Lower lobe of right lung (tissue), 2 donors: ENCODE results near the gene BAD. TPM values are rescaled to one million over a fixed set of nuclear protein-coding genes. Genes with fewer than 3 reads are reported as not detected.

Source experiments
- ATAC-seq, 2 donors: fragments of 200-7000 bp; cut with Tn5 transposase; one replicate each; pipeline ENCODE4 v1.9.1; 2020 to 2022; ENCODE audit warnings: mild to moderate bottlenecking in 2 of 2, moderate library complexity in 2 of 2
- DNase-seq: peaks from one replicate; pipeline ENCODE4 v3.0.0-alpha.2; 2020
- H3K27ac ChIP-seq: fragments of 200-600 bp; one replicate; pipeline ENCODE4 v1.8.0; 2022
- H3K27me3 ChIP-seq: fragments of 200-600 bp; one replicate; pipeline ENCODE4 v1.8.0; 2022; ENCODE audit warnings: low read depth
- H3K36me3 ChIP-seq: fragments of 200-600 bp; one replicate; pipeline ENCODE4 v1.8.0; 2022; ENCODE audit warnings: mild to moderate bottlenecking
- H3K4me1 ChIP-seq: fragments of 200-600 bp; one replicate; pipeline ENCODE4 v1.8.0; 2022
- H3K4me3 ChIP-seq: fragments of 200-600 bp; one replicate; pipeline ENCODE4 v1.8.0; 2022; ENCODE audit warnings: mild to moderate bottlenecking
- H3K9me3 ChIP-seq: fragments of 200-600 bp; one replicate; pipeline ENCODE4 v1.8.0; 2022
- intact Hi-C: fragments of 100-400 bp; cut with DNase I; formaldehyde crosslinking; loops from one replicate; pipeline ENCODE4 v1.11.0; 2022
- total RNA-seq: library from RNA; stranded (reverse); fragmentation: NEBNext Ultra II Directional; extraction: Animal tissue kit (Norgen Biotek cat#: 25700); gene quantifications from one replicate; pipeline ENCODE4 v1.2.1, GENCODE V29; 2021
- TF ChIP-seq, protein P1 (sequence below): fragments of 200-600 bp; IDR thresholded peaks from one replicate; pipeline ENCODE4 v1.8.0; 2022; ENCODE audit warnings: antibody characterized with exemption, mild to moderate bottlenecking
- donor health status: DM: no; HTN: yes; CAD: no; lungs with severe emphysema.

Gene BAD
- total RNA-seq, 1 donor from 2014 or later, result 51.6 TPM

DNA sequence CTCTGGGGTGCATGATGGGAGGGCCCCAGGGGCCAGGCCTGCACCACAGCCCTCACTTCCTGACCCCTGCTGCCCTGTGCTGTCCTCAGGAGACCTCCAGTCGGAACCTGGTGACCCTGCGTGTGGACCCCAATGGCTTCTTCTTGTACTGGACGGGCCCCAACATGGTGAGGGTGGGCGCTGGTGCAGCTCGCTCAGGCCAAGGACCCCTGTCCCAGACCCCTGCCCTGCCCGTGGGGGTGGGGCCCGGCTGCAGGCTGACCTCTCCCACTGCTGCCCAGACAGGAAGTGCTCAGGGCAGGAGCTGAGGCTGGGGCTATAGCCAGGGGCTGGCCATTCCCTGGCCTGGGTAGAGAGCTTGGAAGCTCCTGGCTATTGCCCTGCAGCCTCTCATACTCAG is 30.1 kb downstream of the BAD start:
- no peak for DNase-seq
- intact Hi-C loops, result no loop called here
- TF ChIP-seq, protein P1, sequence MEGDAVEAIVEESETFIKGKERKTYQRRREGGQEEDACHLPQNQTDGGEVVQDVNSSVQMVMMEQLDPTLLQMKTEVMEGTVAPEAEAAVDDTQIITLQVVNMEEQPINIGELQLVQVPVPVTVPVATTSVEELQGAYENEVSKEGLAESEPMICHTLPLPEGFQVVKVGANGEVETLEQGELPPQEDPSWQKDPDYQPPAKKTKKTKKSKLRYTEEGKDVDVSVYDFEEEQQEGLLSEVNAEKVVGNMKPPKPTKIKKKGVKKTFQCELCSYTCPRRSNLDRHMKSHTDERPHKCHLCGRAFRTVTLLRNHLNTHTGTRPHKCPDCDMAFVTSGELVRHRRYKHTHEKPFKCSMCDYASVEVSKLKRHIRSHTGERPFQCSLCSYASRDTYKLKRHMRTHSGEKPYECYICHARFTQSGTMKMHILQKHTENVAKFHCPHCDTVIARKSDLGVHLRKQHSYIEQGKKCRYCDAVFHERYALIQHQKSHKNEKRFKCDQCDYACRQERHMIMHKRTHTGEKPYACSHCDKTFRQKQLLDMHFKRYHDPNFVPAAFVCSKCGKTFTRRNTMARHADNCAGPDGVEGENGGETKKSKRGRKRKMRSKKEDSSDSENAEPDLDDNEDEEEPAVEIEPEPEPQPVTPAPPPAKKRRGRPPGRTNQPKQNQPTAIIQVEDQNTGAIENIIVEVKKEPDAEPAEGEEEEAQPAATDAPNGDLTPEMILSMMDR, result no peak
- H3K4me3 ChIP-seq, result no peak overlapping the region
- no peaks in the 10 kb centered on the region for H3K27me3 ChIP-seq
- H3K9me3 ChIP-seq, result no peaks in the 10 kb centered on the region
- H3K27ac ChIP-seq, result no peak overlapping the region
- H3K36me3 ChIP-seq, result peaks cover 51% of the 10 kb centered on the region
- ATAC-seq, result no peak
- H3K4me1 ChIP-seq, result peaks cover 26% of the 10 kb centered on the region

DNA sequence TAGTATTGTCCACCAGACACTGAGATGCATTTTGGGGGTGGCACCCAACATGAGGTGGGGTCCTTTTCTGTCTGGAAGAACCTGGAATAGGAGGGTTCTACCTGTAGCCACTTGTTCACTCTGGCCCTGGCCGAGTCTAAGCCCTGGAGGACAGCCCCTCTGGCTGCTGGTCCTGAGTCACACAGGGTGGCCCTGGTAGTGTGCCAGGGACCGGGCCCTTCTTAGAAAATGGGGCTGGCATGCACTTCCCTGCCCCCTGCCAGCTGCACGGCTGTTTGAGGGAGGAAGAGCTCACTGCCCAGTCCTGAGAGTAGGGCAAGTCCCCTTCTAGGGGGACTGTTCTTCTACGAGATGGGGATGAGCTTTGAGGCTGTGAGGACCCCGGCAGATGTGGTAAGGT is 31.0 kb downstream of the BAD start:
- Histone ChIP-seq H3K27ac (no peak overlapping the region), H3K4me1 (peaks cover 26% of the 10 kb centered on the region), H3K9me3 (no peaks in the 10 kb centered on the region), H3K4me3 (no peak overlapping the region), H3K27me3 (no peaks in the 10 kb centered on the region), H3K36me3 (peaks cover 43% of the 10 kb centered on the region)
- TF ChIP-seq, protein P1, result no peak
- DNase-seq (no peak), ATAC-seq (no peak)
- intact Hi-C loops, result no loop called here

DNA sequence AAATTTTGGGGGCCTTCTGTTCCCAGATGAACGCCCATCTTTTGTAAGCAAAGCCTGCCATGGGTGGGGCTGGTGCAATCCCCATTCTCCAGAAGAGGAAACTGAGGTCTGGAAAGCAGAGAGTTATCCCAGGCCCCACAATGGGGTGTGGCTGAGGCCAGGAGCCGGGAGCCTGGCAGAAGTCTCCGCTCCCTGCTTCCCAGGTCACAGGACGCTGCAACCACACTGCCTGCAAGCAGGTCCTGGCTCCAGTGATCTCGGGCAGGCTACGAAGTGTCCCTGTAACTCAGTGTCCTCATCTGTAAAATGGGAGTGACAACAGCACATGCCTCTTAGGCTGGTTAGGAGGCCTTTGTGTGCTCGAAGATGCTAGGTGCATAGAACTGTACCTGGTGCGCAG is 31.4 kb downstream of the BAD start:
- no peaks in the 10 kb centered on the region for H3K9me3 ChIP-seq
- H3K4me3 ChIP-seq, result peak overlapping the region; percentile 91
- ATAC-seq, result no peak
- H3K27me3 ChIP-seq, result no peaks in the 10 kb centered on the region
- TF ChIP-seq, protein P1, result no peak
- H3K36me3 ChIP-seq, result peaks cover 39% of the 10 kb centered on the region
- peak overlapping the region; percentile 77 for H3K27ac ChIP-seq
- DNase-seq, result no peak
- peaks cover 26% of the 10 kb centered on the region for H3K4me1 ChIP-seq
- intact Hi-C loops, result no loop called here

DNA sequence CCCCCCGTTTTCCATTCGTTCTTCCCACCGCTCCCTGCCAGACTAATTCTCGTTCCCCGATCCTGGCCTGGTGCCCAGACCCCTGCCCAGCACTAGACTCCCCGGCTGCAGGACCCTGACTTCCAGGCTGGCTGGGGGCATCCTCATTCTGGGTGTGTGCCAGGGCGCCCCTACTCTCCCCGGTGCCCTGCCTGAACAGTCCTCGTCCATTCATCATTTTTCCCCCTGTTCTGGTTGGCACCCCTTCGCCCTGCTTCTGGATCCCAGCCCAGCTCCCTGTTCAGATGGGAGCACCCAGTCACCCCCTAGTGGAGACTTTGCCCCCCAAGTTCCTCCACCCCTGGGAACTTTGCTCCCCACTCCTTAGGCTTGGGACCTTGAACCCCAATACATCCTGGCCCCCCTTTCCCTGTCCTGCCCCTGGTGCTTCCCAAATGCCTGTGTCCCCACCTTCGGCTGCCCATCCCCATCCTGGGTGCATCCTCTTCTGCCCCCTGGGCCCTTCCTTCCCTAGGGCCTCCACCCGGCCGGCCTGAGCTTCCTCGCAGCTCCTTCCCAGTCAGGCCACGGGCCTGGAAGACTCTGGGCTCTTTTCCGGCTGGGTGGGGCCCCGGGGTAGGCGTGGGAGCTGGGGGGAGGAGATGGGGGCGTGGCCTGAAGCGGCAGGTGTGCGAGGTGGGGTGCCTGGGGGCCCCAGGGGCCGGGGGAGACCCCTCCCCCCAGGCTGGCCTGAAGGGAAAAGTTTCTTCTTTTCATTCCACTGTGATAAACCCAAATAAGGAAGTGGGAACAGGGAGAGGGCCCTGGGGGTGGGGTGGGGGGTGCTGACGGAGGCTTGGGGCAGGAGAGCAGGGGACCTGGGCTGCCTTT is 32.2 kb downstream of the BAD start:
- DNase-seq (peak; percentile 76), ATAC-seq (peak; percentile 29 to 69)
- TF ChIP-seq, protein P1, result no peak
- H3K4me3 ChIP-seq, result peak overlapping the region; percentile 91
- no peaks in the 10 kb centered on the region for H3K9me3 ChIP-seq
- peaks cover 33% of the 10 kb centered on the region for H3K4me1 ChIP-seq
- peak overlapping the region; percentile 77 for H3K27ac ChIP-seq
- intact Hi-C loops, result no loop called here
- H3K27me3 ChIP-seq, result no peaks in the 10 kb centered on the region
- peaks cover 31% of the 10 kb centered on the region for H3K36me3 ChIP-seq

DNA sequence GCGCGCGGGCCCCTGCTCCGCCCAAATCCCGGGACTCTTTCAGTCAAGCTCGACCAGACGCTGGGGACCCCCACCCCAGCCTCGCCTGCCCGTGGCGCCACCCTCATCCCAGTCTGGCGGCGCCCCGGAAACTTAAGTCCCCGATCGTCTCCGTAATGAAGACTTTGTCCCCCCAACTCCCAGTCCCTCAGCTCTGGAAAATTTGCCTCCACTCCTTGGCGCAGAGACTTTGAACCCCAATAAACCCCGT is 32.8 kb downstream of the BAD start:
- ATAC-seq, result no peak
- intact Hi-C loops, result no loop called here
- Histone ChIP-seq H3K4me3 (peak overlapping the region; percentile 91), H3K27me3 (no peaks in the 10 kb centered on the region), H3K27ac (peak overlapping the region; percentile 77), H3K4me1 (peaks cover 33% of the 10 kb centered on the region), H3K9me3 (no peaks in the 10 kb centered on the region), H3K36me3 (peaks cover 25% of the 10 kb centered on the region)
- no peak for DNase-seq
- TF ChIP-seq, protein P1, result no peak
